Skin of body (tissue), 2 donors: Measurements from ENCODE around the gene FCRL6. TPM values are rescaled to one million over a fixed set of nuclear protein-coding genes. Genes with fewer than 3 reads are reported as not detected.
A peak's percentile ranks its signal among the peaks of the same experiment; 100 is the strongest.

ENCODE experiments used
- DNase-seq: peaks from one replicate; lab custom pipeline; 2025; lab: John Stamatoyannopoulos, UW
- total RNA-seq: library from RNA; depleted of rRNA; stranded (reverse); fragments of >200 nt; gene quantifications from one replicate; pipeline ENCODE4 v1.2.3, GENCODE V29; 2014

Gene FCRL6
- total RNA-seq, 1 donor from 2014 or later: 0.49 TPM

DNA sequence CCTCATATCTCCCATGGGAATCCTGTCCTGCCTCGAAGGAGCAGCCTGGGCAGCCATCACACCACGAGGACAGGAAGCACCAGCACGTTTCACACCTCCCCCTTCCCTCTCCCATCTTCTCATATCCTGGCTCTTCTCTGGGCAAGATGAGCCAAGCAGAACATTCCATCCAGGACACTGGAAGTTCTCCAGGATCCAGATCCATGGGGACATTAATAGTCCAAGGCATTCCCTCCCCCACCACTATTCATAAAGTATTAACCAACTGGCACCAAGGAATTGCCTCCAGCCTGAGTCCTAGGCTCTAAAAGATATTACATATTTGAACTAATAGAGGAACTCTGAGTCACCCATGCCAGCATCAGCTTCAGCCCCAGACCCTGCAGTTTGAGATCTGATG, 33.2 kb downstream of the FCRL6 start:
- DNase-seq: no peak

DNA sequence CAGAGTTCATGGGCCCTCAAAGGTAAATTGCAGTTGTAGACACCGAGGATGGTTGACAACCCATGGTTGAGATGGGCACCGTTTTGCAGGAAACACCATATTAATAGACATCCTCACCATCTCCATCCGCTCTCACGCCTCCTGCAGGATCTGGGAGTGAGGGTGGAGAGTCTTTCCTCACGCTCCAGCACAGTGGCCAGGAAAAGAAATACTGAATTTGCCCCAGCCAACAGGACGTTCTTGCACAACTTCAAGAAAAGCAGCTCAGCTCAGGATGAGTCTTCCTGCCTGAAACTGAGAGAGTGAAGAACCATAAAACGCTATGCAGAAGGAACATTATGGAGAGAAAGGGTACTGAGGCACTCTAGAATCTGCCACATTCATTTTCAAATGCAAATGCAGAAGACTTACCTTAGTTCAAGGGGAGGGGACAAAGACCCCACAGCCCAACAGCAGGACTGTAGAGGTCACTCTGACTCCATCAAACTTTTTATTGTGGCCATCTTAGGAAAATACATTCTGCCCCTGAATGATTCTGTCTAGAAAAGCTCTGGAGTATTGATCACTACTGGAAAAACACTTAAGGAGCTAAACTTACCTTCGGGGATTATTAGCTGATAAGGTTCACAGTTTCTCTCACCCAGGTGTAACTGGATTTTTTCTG, 33.8 kb downstream of the FCRL6 start:
- no peak for DNase-seq

DNA sequence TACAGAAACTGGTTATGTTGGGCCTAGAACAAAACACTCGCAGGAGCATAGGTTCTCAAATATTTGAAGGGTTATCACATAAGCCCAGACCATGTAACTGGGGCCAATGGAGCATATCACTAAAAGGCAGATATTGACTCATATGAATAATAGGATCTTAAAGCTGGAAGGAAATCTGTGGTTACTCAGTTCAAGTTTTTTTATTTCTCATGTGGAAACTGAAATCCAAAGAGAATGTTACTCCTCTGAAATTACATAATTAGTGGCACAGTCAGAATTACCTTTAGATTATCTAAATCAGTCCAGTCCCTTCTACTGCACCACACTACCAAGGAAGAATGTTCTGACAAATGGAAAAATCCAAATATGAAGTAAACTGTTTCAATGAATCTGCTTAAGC, 36.6 kb downstream of the FCRL6 start:
- no peak for DNase-seq

DNA sequence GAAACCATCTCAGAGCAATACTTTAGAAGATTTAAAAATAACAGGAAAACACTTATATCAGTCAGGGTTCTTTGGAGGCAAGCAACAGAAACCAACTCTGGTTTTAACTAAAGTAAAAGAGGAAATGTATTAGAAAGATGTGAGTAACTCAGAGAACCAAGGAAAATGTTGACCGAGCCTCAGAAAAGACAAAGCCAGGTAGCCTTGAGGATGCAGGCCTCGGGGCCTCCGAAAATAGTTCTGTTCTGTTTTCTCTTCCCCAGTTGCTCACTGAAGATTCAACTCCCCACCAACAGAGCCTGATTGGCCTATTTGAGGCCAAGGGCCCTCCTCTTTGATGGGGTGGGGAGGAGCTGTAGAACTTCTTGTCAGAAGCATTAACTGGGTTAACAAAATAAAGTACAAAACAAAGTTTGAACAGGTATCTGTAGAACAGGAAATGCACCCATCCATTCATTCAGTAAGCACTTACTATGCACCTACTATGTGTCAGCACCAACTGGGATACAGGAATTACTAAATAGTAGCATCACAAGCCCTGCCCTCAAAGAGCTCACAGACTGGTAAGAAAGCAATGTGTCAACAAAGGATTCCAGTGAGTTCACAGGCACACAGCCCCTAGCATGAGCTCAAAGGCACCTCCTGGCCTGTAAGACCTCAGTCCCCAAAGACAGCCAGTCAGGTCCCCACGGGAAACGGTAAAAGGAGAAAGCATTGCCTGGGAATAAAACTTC, 37.1 kb downstream of the FCRL6 start:
- no peak for DNase-seq

DNA sequence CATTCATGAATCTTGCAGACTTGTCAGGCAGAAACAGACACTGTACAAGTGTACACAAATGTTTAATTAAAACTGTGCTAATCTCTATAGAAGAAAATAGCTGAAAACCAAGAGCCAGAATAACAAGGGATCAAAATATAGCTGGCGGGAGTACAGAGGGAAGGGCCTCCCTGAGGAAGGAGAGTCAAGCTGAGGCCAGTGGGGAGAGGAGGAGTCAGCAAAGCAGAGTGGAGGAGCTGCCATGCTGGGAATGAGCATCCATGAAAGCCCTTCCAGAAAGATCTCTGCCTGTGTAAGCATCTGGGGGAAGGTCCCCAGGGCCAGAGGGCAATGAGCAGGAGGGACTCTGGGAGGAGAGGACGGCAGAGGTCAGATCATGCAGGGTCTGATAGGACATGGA, 39.6 kb downstream of the FCRL6 start:
- DNase-seq: peak; percentile 27

- DNase-seq: no peak
Measured at GRCh38 chr1:159843459-159843858, 41.3 kb downstream of the FCRL6 start.

GRCh38 chr1:159845751-159846629, 43.8 kb downstream of the FCRL6 start:
- no peak for DNase-seq

DNA sequence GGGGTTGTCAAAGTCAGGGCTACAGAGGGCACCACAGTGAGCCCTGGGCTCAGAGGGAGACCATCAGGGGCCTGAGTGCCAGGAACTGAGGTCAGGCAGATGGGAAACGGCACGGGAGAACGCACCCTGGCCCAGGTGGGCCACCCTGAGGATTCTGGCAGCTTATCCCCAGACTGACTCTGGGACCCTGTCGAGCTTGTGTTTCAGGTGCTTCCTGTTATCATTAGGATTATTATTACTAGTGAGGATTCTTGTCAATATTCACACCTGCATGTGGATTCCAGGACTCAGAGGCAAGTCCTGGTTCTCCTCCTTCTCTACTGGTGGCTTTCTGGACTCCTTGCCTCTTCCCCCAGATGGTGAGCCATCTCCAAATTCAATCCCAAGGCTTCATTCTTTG, 45.1 kb downstream of the FCRL6 start:
- DNase-seq: no peak

DNA sequence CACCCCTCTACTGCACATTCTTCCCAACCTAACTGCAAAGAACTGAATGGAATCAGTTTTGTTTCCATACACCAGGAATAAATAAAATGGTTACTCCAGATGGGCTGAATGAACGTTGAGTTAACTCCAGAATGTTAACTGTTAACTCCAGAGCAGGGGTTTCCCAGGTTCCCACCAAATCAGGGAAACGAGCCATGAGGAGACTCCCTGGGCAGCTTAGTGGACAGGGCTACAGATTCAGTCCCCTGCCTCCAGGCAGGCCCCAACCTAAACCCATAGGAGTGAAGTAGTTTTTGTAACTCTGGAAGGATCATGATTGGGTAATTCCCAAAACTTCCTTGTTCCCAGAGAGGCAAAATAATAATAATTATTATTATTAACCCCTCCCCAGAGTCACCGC, 46.2 kb downstream of the FCRL6 start:
- no peak for DNase-seq

GRCh38 chr1:159849626-159850366, 47.6 kb downstream of the FCRL6 start:
- DNase-seq: no peak

DNA sequence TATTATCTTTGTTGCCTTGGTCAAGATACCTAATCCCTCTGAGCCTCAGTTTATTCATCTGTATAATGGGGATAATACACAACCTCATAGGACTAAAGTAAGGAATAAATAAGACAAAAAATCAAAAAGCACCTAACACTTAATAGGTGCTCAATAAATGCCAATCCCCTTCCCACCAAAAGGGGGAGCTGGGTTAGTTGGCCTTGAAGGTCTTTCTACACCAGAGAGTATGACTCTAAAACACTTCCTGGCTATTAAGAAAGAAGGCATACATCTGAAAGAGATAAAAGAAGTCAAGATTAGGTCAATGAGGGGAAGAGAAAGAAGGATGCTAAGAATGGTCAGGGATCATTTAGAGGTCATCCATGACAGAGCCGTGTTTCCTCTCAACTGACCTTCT, 49.2 kb downstream of the FCRL6 start:
- DNase-seq: no peak

- peak; percentile 35 for DNase-seq
Measured at GRCh38 chr1:159853417-159854115, 51.4 kb downstream of the FCRL6 start.

GRCh38 chr1:159854116-159854692, 52.0 kb downstream of the FCRL6 start:
- DNase-seq: peak; percentile 41

- DNase-seq: peak; percentile 52
Measured at GRCh38 chr1:159854693-159855192, 52.6 kb downstream of the FCRL6 start.

- no peak for DNase-seq
Measured at GRCh38 chr1:159855709-159856108, 53.5 kb downstream of the FCRL6 start.

DNA sequence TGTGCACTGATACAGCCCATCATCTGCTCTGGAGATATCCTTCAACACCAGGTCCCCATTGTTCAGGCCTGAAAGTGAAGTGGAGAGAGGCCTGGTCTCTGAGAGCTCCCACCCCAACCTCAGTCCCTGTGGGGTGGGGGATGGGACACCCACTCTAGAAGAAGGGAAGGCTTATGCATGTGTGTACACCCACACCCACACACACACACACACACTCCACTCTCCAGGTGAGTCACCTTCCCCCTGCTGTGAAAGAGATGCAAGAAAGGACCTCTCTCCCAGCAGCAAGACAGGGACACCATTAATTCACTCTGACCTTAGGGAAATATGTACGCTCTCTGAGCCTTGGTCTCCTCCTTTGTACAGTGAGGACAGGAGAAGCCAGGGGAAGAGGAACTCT, 54.4 kb downstream of the FCRL6 start:
- DNase-seq: no peak

DNA sequence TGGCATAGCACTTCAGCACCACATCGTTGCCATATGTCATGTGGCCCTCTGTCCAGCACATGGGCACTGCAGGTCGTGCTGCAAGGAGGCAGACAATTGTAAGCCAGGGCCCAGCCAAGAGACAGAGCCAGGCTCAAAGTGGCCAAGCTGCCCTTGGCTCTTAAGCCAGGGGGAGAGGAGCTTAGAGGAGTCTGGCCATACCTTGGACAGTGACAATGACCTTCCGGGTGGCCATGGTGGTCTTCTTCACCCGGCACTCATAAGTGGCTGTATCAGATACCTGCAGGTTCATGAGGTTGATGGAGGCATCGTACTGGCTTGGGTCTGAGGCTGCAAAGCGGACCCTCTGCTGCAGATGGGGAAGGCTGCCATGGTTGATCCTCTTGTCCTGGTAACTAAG, 55.7 kb downstream of the FCRL6 start:
- no peak for DNase-seq

DNA sequence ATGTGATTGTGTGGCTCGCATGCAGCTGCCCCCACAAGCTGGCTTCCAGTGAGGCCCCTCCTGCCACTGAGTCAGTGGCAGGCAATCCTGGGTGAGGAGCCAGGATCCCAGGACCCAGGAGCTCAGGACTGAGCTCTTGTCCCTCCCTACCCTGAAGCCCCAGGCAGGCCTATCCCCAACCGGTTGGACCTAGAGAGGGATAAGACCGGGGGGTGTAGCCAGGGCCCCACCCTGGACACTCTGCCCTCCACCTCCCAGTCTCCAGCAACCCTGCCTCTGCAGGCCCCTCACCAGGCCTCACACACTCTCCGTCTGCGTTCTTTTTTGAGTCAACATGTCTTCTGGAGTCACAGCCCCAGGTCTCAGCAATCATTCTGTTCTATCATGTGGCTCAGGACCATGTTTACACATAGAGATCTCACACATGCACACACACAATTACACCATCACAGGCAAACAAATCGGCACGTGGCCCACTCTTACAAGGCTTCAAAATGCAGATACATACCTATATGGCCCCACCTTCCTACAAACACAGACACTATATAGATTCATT, 57.7 kb downstream of the FCRL6 start:
- DNase-seq: no peak

DNA sequence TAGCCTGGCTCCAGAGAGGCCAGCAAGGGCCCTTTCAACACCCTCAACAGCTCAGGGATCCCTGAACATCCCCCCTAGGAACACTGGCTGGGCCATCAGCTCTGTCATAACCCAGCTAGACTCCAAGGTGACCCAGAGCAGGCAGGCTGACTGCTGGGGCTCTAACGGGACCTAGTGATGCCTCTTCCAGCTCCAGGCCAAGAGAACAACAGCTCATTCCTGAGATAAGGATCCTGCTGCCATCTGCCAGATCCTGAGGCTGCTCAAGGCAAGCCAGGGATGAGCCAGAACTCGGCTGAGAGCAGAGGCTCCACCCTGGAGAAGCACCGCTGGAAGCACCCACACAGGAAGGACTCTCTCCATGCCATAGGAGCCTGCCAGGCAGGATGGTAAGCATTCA, 58.3 kb downstream of the FCRL6 start:
- DNase-seq: no peak

GRCh38 chr1:159861218-159861617, 59.1 kb downstream of the FCRL6 start:
- DNase-seq: no peak
